COLO668 (cell line): ENCODE data around the gene CUX1.
"Not testable (repeated sequence)": the region's sequence is repeated elsewhere in the genome, so short reads cannot be mapped to it uniquely, and the experiment has no call there.

Source experiments
- DNase-seq: peaks from one replicate; lab custom pipeline; 2025; ENCODE audit not compliant: unreplicated experiment; lab: John Stamatoyannopoulos, UW

CUX1 gene

DNA sequence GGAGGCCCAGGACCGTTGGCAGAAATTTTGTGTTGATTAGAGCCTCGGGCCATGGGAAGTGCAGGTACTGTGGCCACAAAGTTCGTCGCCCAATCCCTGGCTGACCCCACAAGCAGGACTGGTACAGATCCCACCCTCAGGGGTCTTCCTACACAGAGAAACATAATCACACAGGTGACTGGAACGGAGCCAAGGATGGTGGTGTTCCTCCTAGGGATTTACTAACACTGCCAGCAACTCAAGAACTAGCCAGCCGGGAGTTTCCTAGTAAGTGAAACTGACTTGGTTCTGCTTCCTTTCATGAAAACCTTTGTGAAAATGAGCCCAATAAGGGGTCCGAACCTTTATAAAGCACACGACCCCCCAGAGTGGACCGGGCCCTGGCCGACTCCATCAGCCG is 5.7 kb downstream of the CUX1 start:
- no peak for DNase-seq

DNA sequence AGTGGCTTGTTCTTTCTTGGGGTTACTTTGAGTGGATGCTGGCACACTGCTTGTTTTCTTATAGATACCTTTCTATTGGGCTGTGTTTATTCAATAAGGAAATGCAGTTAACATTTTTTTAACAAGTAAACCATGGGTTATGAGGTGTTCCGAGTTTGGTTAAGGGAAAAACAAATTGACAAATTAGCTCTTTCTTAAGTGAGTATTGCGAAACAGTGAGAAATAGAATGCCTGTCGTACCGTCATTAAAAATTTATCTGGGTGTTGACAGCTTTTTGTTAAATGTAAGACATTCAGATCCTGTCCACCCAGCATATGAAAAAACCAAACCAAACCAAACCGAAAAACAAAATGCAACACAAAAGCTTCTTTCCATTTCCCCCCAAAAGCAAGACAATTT is 6.2 kb downstream of the CUX1 start:
- DNase-seq = no peak

DNA sequence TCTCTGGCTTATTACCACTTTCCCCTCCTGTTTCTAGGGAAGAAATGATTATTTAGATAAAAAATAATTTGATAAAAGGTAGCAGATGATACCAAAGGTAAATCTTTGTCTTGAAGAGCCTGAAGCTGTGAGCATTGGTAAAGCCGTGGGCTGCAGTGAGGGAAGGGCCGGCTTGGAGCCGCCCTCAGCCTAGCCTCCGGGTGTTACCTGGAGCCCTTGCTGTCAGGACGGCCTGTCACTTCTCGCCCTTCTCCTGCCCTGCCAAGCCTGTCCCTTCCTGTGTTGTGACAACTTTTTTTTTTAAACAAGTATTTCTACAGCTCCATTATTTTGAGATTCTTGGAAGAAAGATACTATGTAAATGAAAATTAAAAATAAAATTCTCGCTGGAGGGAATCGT is 7.0 kb downstream of the CUX1 start:
- no peak for DNase-seq

DNA sequence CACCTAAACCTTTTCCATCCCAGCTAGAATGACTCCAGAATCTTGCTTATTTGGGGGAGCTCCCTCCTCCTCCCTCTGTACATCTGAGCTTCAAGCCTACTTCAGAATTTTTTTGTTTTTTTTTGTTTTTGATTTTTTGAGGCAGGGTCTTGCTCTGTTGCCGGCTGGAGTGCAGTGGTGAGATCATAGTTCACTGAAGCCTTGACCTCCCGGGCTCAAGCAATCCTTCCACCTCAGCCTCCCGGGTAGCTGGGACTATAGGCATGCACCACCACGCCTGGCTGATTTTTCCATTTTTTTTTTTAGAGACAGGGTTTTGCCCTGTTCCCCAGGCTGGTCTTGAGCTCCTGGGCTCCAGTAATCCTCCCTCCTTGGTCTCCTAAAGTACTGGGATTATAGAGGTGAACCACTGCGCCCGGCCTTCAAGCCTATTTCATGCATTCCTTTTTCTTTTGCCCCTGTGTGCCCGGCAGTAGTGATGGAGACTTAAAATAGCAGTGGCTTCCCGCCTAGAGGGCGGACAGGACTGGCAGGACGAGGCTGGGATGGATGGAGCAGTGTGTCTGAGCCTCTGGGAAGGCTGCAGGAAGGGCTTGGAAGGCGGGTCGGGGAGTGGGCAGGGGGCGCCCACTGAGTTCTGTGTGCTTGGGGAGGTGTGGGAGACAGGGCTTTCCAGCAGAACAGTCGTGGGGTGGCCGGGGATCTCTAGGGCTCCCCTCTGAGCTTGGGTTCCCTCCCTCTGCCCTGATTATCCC is 8.8 kb downstream of the CUX1 start:
- no peak for DNase-seq

DNA sequence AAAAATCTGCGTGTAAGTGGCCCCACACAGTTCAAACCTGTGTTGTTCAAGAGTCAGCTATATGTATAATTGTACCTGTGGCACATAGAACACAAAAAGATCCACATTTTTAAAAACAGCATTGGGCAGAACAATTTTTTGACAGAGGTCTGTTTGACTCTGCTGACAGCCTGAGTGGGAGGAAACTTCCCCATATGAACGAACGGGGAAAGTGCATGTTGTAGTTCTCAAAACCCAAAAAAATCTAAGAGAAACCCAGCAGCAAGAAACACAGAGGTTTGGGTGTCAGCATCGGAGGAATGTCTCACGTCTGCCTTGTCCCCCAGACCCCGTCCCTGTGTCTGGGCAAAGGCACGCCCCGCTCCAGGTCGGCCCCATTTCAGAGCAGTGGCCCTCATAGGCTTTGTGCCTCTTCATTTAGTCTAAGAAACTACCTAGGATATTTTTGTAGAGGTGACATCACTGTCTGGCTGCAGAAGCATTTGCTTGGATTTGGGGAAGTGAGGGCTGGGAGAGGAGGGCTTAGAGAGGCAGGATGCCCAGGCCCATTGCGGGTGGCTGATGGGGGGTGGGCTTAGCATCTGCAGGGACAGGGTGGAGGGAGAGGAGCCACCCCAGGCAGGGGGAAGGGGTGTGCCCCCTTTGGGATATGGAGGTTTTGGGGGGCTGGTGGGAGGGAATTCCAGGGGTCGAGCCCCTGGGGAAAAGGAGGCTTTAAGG is 11.0 kb downstream of the CUX1 start:
- DNase-seq = no peak

DNA sequence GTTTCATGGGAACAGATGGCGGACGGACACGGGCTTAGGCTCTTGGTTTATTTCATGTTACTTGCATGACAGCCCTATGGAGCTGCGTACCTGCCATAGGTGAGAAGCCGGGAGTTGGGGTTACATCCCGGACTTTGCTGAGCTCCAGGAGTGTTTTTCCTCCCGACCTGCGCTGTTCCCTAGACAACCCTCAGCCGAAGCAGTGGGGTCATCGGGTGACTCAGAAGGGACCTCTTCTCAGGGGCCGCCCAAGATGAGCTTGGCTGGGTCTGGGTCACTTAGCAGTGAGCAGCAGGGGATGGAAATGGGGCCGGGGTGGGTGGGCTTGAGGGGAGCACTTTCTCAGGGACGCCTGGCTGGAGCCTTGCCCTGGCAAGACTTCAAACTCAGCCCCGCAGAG is 11.9 kb downstream of the CUX1 start:
- DNase-seq = no peak

DNA sequence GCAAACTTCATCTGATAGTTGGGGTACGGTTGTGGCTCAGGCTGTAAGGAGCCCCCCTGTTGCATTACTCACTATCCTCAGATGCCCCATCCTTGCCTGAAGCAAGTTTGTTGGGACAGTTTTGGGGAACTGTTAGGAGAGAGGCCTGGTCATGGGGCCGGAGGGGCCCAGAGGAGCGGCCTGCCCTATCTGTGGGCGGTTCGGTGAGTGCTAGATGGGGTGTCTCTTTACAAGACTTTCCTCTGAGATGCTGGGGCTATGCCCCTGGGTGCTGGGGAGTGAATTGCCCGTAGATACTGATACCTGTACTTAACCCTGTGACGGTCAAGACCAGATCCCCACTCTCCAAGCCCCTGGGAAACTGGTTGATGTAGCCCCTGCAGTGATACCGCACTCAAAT is 12.4 kb downstream of the CUX1 start:
- DNase-seq = no peak

DNA sequence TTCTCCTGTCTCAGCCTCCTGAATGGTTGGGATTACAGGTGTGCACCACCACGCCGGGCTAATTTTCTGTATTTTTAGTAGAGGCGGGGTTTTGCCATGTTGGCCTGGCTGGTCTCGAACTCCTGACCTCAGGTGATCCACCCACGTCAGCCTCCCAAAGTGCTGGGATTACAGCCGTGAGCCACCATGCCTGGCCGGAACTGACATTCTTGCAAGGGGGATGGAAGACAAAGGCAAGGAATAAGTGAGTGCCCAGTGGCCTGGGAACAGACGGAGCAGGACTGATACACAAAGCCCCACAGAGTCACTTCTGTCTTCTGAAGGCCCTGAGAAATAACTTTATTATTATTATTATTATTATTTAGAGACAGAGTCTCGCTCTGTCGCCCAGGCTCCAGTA is 14.0 kb downstream of the CUX1 start:
- DNase-seq = not testable (repeated sequence)

DNA sequence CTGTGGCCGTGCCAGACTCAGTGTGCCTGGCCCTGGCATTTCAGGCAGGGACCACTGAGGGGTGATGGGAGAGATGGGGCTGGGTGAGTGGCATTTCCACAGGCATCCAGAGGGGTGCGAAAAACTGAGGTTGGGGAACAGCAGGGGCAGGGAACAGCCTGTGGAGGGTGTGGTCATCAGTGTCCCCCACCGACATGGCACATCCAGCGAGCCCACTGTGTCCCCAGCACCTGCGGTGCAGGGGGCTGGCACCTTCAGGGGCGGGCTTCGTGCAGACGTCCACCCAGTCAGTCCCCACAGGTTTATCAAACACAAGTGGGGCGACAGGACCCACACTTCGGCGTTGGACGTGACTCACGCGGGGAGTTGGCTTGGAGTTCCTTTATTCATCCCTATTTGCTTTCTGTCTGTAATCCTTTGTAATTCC is 14.8 kb downstream of the CUX1 start:
- no peak for DNase-seq

DNA sequence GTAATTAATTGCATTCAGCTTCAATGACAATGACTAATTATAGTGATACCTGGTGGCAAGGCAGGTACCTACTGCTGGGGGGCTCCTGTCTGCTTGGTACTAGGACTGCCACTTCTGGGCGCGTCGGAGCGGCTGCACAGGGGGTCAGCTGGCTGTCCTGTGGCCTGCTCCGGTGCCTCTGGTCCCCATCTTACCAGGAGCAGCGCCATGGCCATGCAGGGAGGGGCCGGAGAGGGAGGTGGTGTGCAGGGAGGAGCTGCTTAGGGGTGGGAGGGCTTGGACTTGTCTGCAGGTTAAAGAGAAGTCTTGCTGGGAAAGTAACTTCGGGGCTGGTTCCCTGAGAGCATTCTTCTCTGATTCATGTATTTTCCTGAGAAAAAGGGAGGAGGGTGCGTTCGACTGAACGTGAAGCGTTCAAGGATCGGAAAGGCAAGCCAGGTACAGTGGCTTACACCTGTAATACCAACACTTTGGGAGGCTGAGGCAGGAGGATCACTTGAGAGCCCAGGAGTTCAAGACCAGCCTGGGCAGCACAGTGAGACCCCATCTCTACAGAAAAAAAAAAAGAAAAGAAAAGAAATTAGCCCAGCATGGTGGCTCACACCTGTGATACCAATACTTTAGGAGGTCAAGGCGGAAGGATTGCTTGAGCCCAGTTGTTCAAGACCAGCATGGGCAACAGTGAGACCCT is 15.4 kb downstream of the CUX1 start:
- DNase-seq = no peak

DNA sequence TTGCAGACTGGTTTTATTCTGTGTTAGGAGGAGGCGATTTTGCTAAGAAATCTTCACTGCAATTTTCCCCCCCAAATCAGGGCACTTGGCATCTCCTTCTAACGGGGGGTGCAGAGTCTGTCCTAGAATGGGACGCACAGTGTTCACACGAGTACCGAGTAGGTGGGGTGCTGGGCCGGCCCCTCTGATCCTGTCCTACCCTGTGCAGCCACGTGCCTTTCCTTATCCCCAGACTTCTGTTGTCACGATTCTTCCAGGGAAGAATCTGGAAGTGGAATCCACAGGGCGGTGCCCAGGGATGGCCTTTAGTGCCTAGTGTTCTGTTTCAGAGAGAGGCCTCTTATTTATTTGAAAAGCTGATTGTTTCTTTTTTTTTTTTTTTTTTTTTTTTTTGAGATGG is 16.4 kb downstream of the CUX1 start:
- DNase-seq = no peak

DNA sequence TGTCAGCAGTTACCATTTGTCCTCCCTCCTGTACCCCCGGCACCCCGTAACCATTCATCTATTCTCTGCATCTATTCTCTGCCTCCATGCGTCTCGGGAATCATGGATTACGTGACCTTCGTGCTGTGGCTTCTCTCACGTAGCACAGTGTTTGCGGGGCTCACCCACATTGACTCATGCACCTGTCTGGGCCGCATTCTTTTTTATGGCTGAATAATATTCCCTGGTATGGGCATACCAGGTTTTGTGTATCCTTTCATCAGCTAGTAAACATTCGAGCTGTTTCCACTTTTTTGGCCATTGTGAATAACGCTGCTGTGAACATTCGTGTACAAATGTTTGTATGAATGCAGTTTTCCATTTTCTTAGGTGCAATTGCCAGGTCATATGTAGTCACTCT is 17.7 kb downstream of the CUX1 start:
- DNase-seq = no peak

DNA sequence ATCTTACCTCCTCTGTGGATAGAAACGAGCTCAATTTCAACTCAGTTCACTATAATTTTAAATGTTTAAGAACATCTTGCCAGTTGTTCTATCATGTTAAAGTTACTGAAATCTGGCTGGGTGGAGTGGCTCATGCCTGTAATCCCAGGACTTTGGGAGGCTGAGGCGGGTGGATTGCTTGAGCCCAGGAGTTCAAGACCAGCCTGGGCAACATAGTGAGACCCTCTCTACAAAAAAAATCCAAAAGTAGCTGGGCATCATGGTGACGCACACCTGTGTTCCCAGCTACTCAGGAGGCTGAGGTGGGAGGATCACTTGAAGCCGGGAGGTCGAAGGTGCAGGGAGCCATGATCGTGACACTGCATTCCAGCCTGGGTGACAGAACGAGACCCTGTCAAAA is 20.0 kb downstream of the CUX1 start:
- not testable (repeated sequence) for DNase-seq

DNA sequence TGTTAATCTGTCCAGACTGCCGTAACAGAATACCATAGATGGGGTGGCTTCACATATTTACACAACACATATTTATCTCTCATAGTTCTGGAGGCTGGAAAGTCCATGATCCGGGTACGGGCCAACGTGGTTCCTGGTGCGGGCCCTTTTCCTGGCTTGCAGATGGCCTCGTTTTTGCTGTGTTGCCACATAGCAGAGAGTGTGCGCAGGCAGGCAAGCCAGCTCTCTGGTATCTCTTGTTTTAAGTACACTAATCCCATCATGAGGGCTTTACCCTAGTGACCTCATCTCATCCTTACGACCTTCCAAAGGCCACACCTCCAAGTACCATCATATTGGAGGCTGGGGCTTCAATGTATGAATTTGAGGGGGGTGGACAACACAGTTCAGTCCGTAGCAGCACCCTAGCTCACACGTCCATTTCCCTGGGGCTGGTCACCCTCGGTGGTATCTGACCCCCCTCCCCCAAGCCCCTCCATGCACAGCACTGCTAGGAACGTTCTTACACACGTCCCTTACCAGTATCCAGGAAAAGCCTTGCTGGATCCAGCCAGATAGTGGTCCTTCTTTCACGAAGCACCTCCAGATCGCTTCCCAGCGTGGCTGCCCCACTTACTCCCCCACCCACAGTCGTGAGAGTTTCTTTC is 21.5 kb downstream of the CUX1 start:
- no peak for DNase-seq

DNA sequence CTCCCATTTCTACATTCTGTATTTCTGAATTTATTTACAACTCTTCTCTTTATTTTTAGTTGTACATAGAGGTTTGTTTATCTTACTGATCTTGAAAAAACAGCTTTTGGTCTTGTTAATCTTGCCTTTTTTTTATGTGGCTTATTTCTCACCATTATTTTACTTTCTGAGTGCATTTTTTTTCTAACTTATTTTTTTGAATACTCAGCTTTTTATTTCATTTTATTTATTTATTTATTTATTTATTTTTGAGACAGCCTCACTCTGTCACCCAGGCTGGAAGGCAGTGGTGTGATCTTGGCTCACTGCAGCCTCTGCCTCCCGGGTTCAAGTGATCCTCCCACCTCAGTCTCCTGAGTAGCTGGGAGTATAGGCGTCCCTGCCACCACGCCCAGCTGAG is 23.9 kb downstream of the CUX1 start:
- DNase-seq = no peak

DNA sequence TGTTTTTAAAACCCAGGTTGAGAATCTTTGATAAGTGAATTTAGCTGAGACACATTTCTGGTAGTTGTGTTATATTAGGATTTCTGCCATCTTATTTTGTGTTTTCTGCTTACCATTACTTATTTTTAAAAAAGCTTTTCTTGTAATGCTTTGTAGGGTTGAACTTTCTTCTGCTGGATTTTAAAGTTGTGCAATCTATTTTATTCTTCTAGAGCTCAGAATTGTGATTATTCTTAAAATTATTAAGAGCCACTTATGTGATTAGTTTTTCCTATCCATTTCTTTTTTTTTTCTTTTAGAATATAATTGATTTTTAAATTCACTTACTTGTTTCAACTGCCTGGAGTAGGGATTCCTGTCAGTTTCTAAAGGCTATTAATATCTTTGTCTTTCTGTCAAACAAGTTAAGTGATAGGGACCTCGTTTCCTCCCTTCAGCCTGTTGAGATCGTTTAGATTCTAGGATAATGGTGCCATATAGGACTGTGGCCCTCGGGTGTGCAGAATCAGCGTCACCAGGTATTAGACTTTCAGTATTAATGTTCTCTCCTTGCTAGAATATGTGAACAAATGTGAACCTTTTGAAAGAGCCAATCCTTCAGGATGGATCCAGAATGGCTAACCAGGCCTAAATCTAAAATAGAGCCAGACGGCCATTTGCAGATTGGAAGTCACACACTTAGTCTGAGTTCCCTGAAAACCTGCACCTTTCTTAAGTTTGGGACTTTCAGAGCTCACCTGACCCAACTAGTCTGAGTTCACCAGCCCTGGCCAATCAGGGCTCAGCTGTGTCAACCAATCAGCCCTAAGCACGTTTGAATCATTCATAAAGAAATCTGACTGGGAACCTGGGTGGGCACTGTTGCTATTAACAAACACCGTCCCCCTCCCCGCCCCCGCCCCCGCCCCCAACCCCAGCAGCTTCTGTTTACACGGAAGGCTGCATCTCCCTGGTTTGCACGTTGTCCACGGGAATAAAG is 26.2 kb downstream of the CUX1 start:
- no peak for DNase-seq

DNA sequence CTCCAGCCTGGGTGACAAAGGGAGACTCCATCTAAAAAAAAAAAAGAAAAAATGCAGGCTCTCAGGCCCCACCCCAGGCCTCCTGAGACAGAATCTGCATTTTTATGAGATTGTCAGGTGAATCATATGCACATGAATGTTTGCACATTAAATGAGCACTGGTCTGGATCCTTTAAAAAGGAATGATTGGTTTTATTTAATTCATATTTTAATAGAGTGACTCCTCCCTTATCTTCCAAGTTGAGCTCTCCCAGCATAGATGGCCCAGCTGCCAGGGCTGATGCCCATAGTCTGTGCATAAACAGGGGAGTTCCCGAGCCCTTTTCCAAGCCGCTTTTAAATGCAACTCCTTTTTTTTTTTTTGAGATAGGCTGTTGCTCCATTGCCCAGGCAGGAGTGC is 28.5 kb downstream of the CUX1 start:
- DNase-seq = no peak

DNA sequence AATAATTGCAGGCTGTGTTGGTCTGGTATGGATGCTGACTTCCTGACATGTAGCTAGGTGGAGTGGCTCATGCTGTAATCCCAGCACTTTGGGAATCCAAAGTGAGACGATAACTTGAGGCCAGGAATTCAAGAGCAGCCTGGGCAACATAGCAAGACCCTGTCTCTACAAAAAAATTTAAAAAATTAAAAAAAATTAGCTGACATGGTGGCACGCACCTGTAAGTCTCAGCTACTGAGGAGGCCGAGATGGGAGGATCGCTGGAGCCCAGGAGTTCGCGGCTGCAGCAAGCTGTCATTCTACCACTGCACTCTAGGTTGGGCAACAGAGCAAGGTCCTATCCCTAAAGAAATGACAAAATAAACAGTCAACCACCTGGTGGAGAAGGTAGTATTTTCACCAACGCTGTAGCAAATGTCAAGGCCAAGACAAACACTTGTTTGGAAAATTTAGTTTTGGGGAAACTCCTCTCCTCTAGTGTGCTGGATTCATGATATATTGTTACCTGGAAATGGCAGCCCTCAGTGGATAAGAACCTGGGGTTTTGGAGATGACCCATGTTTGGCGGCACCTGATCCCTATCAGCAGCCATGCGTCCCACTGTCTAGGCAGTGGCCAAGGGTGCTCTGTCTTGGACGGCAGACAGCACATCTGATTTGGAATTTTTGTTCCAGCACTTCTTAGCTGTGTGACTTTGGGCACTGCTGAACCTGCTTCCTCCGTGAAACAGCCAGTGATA is 29.5 kb downstream of the CUX1 start:
- DNase-seq = no peak

DNA sequence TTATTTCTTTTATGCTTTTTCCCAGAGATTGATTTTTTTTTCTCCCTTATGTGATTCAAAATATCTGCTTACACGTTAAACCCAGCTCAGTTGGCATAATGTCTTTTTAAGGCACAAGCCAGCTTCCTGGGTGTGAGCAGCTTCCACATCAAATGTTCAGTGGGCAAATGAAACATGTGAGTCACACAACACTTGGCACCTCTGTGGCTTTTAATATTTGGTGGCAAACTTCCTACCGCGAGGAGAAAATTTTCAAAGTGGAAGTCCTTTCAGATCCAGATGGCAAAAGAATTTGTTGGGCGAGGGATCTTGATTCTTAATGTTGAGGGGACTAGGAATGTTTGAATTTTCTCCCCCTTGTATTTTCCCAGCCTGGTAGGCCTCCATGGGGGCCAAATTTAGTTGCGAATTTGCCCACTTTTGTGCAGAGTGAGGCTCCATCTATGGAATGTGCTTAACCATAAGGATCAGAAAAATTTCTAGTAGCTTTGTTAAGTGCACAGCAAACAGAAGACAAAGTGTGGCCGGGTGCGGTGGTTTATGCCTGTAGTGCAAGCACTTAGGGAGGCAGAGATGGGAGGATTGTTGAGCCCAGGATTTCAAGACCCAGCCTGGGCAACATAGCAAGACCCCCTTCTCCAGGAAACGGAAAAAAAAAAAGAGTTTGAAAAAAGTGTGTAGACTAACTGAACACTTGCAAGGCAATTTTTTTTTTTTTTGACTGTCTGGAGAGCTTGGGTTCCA is 31.0 kb downstream of the CUX1 start:
- DNase-seq = no peak
